ENCODE results near the gene ACBD6.

- no peak for TF ChIP-seq POLR2AphosphoS5 (IDR thresholded peaks at IDR 0.05; ENCODE audit: low read depth)
- TF ChIP-seq, protein P1, sequence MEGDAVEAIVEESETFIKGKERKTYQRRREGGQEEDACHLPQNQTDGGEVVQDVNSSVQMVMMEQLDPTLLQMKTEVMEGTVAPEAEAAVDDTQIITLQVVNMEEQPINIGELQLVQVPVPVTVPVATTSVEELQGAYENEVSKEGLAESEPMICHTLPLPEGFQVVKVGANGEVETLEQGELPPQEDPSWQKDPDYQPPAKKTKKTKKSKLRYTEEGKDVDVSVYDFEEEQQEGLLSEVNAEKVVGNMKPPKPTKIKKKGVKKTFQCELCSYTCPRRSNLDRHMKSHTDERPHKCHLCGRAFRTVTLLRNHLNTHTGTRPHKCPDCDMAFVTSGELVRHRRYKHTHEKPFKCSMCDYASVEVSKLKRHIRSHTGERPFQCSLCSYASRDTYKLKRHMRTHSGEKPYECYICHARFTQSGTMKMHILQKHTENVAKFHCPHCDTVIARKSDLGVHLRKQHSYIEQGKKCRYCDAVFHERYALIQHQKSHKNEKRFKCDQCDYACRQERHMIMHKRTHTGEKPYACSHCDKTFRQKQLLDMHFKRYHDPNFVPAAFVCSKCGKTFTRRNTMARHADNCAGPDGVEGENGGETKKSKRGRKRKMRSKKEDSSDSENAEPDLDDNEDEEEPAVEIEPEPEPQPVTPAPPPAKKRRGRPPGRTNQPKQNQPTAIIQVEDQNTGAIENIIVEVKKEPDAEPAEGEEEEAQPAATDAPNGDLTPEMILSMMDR (conservative IDR thresholded peaks at IDR 0.05; ENCODE audit: low read depth in 2 of 2), result no peak
- TF ChIP-seq JUNB (IDR thresholded peaks at IDR 0.05; ENCODE audit: unreplicated experiment), result no peak
- TF ChIP-seq EZH2 (IDR thresholded peaks at IDR 0.05; ENCODE audit: low read depth, unreplicated experiment), result no peak
Measured at GRCh38 chr1:180369061-180369460, 133.3 kb downstream of the ACBD6 start.
